ENCODE results near the gene LPP.

DNA sequence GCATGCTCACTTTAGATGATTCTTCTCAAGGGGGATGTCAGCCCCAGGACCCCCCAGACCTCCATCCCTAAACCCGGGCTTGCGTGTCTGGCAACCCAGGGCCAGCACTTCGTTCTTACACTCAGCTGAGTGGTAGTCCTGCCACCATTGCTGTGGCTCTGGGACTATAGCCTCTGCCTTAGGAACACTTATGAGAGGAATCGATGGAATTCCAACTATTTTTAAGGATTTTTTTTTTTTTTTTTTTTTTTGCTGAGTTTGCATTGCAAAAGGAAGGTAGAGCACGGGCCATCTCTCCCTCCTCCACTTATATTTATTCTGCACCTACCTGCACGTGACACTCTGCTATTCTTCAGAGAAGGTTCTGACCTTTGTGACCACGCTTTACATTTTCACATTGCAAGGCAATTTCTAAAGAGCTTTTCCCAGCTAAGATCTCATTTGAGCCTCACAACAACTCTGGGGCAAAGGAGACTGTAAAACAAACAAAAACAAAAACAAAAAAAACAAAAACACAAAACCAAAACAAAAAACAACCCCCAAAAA is 113.9 kb downstream of the LPP start:
- TF ChIP-seq, protein P1, sequence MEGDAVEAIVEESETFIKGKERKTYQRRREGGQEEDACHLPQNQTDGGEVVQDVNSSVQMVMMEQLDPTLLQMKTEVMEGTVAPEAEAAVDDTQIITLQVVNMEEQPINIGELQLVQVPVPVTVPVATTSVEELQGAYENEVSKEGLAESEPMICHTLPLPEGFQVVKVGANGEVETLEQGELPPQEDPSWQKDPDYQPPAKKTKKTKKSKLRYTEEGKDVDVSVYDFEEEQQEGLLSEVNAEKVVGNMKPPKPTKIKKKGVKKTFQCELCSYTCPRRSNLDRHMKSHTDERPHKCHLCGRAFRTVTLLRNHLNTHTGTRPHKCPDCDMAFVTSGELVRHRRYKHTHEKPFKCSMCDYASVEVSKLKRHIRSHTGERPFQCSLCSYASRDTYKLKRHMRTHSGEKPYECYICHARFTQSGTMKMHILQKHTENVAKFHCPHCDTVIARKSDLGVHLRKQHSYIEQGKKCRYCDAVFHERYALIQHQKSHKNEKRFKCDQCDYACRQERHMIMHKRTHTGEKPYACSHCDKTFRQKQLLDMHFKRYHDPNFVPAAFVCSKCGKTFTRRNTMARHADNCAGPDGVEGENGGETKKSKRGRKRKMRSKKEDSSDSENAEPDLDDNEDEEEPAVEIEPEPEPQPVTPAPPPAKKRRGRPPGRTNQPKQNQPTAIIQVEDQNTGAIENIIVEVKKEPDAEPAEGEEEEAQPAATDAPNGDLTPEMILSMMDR (IDR thresholded peaks at IDR 0.05): no peak
- TF ChIP-seq ZFX (IDR thresholded peaks at IDR 0.05; ENCODE audit: borderline replicate concordance): no peak

Measured in 22Rv1 (cell line).